ENCODE results near the gene OR6J1. TPM values are rescaled to one million over a fixed set of nuclear protein-coding genes. Genes with fewer than 3 reads are reported as not detected.

OR6J1 gene
- polyA plus RNA-seq, 3 donors: not detected

DNA sequence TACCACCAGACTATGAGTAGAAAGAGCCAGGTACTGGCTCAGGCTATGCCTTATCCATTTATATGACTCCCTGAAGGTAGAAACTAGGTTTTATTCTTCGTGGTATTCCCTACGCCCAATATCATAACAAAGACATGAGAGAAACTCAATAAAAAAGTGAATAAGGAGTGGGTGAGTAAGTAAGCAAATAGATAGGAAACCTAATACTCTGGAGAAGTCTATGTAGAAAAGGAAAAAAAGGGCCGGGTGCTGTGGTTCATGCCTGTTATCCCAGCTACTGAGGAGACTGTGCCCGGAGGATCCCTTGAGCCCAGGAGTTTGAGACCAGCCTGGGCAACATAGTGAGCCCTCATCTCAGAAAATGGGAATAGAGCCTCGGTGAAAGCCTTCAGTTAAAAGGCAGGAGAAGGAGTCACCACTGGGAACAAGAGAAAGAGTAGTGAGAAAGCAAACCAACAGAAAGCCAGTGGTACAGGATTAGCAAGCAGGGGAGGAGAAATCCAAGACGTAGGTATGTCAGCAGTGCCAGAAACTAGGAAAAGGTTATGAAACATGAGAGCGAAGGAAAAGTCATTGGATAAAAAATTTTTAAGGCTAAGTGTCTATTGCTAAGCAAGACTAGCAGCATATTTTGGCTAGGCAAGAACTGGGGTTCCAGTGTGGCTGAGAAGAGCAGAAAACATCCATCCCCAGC is 6.0 kb upstream of the OR6J1 start:
- Mint-ChIP-seq H3K4me1 (peaks cover 16% of the 10 kb centered on the region), H3K27me3 (ENCODE audit: low read depth in 3 of 3) (peaks cover 9 to 14% (median 13%) of the 10 kb centered on the region in 3 donors), H3K9me3 (no peaks in the 10 kb centered on the region), H3K27ac (peak overlapping the region in 2 of 7 donors; percentile 8 to 10), H3K4me3 (no peak overlapping the region), H3K36me3 (peaks cover 0 to 4% of the 10 kb centered on the region in 2 donors)
- no peak overlapping the region for H3K4me2 ChIP-seq (replicated peaks; ENCODE audit: extremely low read depth, low read length, poor library complexity, severe bottlenecking)
- no peak for DNase-seq
- intact Hi-C loops (cut with micrococcal nuclease): loop anchor here in 1 of 2 donors (5.0 kb wide), 1 partner anchor 78 kb away; no protein-coding TSS in a partner anchor
- H3K27me3 ChIP-seq (ENCODE audit: control insufficient read depth in 2 of 2, insufficient read depth in 2 of 2, low read length in 2 of 2): peaks cover 0 to 7% of the 10 kb centered on the region in 2 donors
- H3K4me3 ChIP-seq (replicated peaks in 1 of 3; ENCODE audit: low read depth in 2 of 3, low read length in 3 of 3): no peak overlapping the region
- peaks cover 14% of the 10 kb centered on the region in 2 donors for H3K4me1 ChIP-seq (ENCODE audit: control insufficient read depth in 1 of 2, insufficient read depth in 2 of 2, low read length in 2 of 2)
- TF ChIP-seq, protein P1, sequence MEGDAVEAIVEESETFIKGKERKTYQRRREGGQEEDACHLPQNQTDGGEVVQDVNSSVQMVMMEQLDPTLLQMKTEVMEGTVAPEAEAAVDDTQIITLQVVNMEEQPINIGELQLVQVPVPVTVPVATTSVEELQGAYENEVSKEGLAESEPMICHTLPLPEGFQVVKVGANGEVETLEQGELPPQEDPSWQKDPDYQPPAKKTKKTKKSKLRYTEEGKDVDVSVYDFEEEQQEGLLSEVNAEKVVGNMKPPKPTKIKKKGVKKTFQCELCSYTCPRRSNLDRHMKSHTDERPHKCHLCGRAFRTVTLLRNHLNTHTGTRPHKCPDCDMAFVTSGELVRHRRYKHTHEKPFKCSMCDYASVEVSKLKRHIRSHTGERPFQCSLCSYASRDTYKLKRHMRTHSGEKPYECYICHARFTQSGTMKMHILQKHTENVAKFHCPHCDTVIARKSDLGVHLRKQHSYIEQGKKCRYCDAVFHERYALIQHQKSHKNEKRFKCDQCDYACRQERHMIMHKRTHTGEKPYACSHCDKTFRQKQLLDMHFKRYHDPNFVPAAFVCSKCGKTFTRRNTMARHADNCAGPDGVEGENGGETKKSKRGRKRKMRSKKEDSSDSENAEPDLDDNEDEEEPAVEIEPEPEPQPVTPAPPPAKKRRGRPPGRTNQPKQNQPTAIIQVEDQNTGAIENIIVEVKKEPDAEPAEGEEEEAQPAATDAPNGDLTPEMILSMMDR (IDR thresholded peaks at IDR 0.05): no peak
- no peaks in the 10 kb centered on the region for H4K20me1 ChIP-seq (ENCODE audit: insufficient read depth, low read length)
- no peaks in the 10 kb centered on the region for H3K36me3 ChIP-seq (replicated peaks in 1 of 2; ENCODE audit: control insufficient read depth in 1 of 2, insufficient read depth in 2 of 2, low read length in 2 of 2)
- H3K79me2 ChIP-seq (ENCODE audit: insufficient read depth, low read length): no peaks in the 10 kb centered on the region
- H3K9ac ChIP-seq (ENCODE audit: insufficient read depth, low read length, poor library complexity, severe bottlenecking): no peak overlapping the region
- WGBS (ENCODE audit: insufficient coverage): 92% methylated on average over 4 of the region's 7 CpGs
- no peak overlapping the region for H3K27ac ChIP-seq (ENCODE audit: low read depth in 1 of 2, low read length in 2 of 2)
- no peaks in the 10 kb centered on the region for H3K9me3 ChIP-seq (replicated peaks in 1 of 2; ENCODE audit: control insufficient read depth in 1 of 2, insufficient read depth in 1 of 2, low read length in 2 of 2)
- no peak overlapping the region for H2AFZ ChIP-seq (ENCODE audit: insufficient read depth, low read depth, low read length, poor library complexity, severe bottlenecking)

DNA sequence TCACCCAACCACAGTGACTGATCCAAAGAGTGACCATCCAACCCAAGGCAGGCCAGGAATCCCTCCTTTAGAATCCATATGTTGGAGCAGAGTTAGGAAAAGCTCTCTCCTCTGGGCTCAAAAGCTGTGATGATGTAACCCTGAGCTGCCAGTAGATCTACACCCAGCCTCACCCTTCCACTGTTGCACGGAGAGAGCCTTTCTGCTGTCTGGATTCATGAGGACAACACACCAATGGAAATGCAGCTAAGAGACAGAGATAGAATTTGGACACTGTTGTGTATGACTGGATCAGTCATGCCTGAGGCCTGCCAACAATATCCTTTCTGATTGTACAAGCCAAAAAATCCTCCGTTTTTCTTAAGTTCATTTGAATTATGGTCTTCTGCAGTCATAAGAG is 4.4 kb upstream of the OR6J1 start:
- no peaks in the 10 kb centered on the region for H3K79me2 ChIP-seq (ENCODE audit: insufficient read depth, low read length)

More for the DNA sequence above, 4.4 kb upstream of the OR6J1 start:
- H4K20me1 ChIP-seq (ENCODE audit: insufficient read depth, low read length): no peaks in the 10 kb centered on the region
- DNase-seq: no peak
- no peak overlapping the region for H3K4me2 ChIP-seq (replicated peaks; ENCODE audit: extremely low read depth, low read length, poor library complexity, severe bottlenecking)
- no peak overlapping the region for H3K4me3 ChIP-seq (replicated peaks in 1 of 3; ENCODE audit: low read depth in 2 of 3, low read length in 3 of 3)
- H3K9me3 Mint-ChIP-seq: peaks cover 0 to 2% (median 0%) of the 10 kb centered on the region in 7 donors
- H3K9me3 ChIP-seq (replicated peaks in 1 of 2; ENCODE audit: control insufficient read depth in 1 of 2, insufficient read depth in 1 of 2, low read length in 2 of 2): no peaks in the 10 kb centered on the region
- H3K4me3 Mint-ChIP-seq: no peak overlapping the region
- intact Hi-C loops (cut with micrococcal nuclease): loop anchor here in 1 of 2 donors (5.0 kb wide), 1 partner anchor 51 kb away; the partner anchor contains the start of gene ABHD4
- no peak overlapping the region for H3K9ac ChIP-seq (ENCODE audit: insufficient read depth, low read length, poor library complexity, severe bottlenecking)
- whole genome bisulfite sequencing (ENCODE audit: insufficient coverage): no CpG with 5 or more reads among the region's 2 CpGs
- H3K4me1 Mint-ChIP-seq: peaks cover 16% of the 10 kb centered on the region
- peaks cover 14% of the 10 kb centered on the region in 2 donors for H3K4me1 ChIP-seq (ENCODE audit: control insufficient read depth in 1 of 2, insufficient read depth in 2 of 2, low read length in 2 of 2)
- H3K36me3 ChIP-seq (replicated peaks in 1 of 2; ENCODE audit: control insufficient read depth in 1 of 2, insufficient read depth in 2 of 2, low read length in 2 of 2): no peaks in the 10 kb centered on the region
- peaks cover 5 to 11% of the 10 kb centered on the region in 2 donors for H3K27me3 ChIP-seq (ENCODE audit: control insufficient read depth in 2 of 2, insufficient read depth in 2 of 2, low read length in 2 of 2)
- peak overlapping the region in 2 of 7 donors; percentile 19 to 60 for H3K27ac Mint-ChIP-seq
- no peak overlapping the region for H2AFZ ChIP-seq (ENCODE audit: insufficient read depth, low read depth, low read length, poor library complexity, severe bottlenecking)
- no peak overlapping the region for H3K27ac ChIP-seq (ENCODE audit: low read depth in 1 of 2, low read length in 2 of 2)
- H3K36me3 Mint-ChIP-seq: peaks cover 0 to 4% of the 10 kb centered on the region in 2 donors
- peaks cover 20 to 28% (median 21%) of the 10 kb centered on the region in 3 donors for H3K27me3 Mint-ChIP-seq (ENCODE audit: low read depth in 3 of 3)
- TF ChIP-seq, protein P1 (IDR thresholded peaks at IDR 0.05): no peak
